H1 (cell line): ENCODE data around the gene RAD51D. TPM values are rescaled to one million over a fixed set of nuclear protein-coding genes. Genes with fewer than 3 reads are reported as not detected.

Experiments used
- SAP30 ChIP-seq: fragments of 300-600 bp; sonication (generic); IDR thresholded peaks from 2 replicates; pipeline ENCODE4 v1.7.1; 2012; ENCODE audit warnings: low read length, moderate library complexity, mild to moderate bottlenecking, inconsistent platforms; ENCODE audit not compliant: insufficient read depth, insufficient replicate concordance
- TCF12 ChIP-seq: IDR thresholded peaks from 2 replicates; pipeline ENCODE4 v1.6.1; 2011; ENCODE audit warnings: low read depth, mild to moderate bottlenecking, low read length
- polyA plus RNA-seq, 7 experiments: library from polyadenylated mRNA; depleted of rRNA in 3 of 7; stranded (reverse) in 5 of 7; unstranded in 2 of 7; fragments of >200 nt in 5 of 7; fragments of 200-250 nt in 2 of 7; gene quantifications; 1 replicate in 5 of 7; 2 replicates in 1 of 7; 4 replicates in 1 of 7; pipeline versions ENCODE4 v1.2.1 to v1.2.3, GENCODE V29; 2011 to 2013; ENCODE audit warnings: missing spikeins in 2 of 7, mixed read lengths in 2 of 7
- total RNA-seq: library from RNA; stranded (reverse); fragmentation: NEBNext Ultra II Directional; extraction: Animal tissue kit (Norgen Biotek cat#: 25700); gene quantifications from 2 replicates; pipeline ENCODE4 v1.2.1, GENCODE V29; 2021

Gene RAD51D
- total and polyA plus RNA-seq, 2 of the 8 experiments (the other 6 are each of a cell fraction or from before 2014, with no cell fraction given) = 10.2 to 12.9 TPM

DNA sequence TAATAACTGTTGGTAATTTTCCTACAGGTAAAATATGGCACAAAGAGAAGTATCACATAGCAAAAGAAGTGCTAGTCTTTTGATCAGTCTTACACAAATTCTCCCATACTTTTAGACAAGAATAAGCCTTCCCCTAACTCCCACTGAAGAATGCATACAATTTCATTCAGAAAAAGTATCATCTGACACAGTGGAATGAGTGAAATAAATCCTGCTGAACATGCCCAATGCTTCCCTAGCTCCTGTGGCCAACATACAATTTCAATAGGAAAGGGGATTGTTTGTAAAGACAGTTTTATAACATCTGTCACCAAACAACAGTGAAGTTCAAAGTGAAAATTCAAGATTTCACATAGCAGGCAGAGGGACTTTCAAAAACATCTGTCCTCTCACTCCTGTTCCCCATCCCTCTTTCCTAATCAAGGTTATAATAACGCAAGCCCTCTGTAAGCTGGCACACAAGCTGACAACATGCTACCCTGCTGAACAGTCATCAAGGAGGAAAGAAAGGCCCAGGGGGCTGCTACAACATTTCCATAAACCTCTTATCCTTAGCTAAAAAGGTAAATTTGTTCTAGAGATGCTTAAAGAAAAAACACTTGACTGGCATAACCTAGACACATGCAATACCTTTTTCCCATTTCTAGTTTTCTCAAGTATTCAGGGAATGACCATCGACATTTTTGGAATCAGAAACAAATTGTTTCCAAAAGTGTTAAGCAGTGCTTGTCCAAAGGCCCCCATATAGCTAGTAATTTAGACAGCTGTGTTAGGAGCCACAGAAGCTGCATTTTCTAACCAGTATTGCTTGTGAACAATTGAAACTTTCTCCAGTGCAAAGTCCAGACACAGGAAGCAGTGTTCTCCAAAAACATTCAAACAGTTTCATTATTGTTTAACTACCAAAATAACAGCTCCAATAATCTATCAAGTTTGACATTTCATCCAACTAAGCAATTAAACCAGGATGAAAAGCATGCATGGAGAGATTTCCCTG, 44.7 kb downstream of the RAD51D start (continued):
- TF ChIP-seq SAP30 (no peak), TCF12 (no peak)
